Frontal cortex (tissue), 4 donors: ENCODE measurements around the gene PLOD2. TPM values are rescaled to one million over a fixed set of nuclear protein-coding genes. Genes with fewer than 3 reads are reported as not detected.

ENCODE experiments used
- DNase-seq, 2 donors: peaks; one replicate each; pipeline ENCODE4 v3.0.0; 2012; ENCODE audit warnings: low spot score in 2 of 2
- FAIRE-seq: peaks from 2 replicates; lab custom pipeline; 2012; peaks lifted over from hg19 to GRCh38; lab: Jason Lieb, UNC
- total RNA-seq: library from RNA; depleted of rRNA; stranded (reverse); fragments of >200 nt; gene quantifications from one replicate; pipeline ENCODE4 v1.2.3, GENCODE V29; 2014
- donor health status: control.
- donor health status: control.
- donor health status: control.

Gene PLOD2
- total RNA-seq, 1 donor from 2014 or later = 14.7 TPM

- DNase-seq (no peak), FAIRE-seq (no peak)
These were observed 8.9 kb upstream of the PLOD2 start for GRCh38 chr3:146169891-146170290.

- no peak for DNase-seq
- no peak for FAIRE-seq
These were observed 5.8 kb upstream of the PLOD2 start for GRCh38 chr3:146166826-146167225.

DNA sequence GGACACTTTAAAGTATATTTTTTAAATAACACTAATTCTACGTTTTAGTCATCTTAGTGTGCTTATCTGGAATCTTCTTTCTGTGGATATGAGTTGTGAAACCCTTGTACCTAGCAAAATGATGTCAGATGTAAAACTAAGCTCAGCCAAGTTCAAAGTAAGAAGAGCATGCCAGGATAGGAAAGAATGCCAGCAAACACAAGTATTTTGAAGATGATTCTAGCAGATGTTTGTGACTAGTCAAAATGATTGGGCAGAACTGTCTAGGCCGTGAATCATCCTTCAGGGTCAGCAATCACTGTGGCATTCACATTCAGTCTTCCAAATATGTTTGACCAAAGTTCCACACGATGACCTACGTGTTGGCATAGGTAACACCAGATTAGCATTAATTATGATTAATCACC lies 5.4 kb upstream of the PLOD2 start:
- no peak for DNase-seq
- FAIRE-seq = no peak

- DNase-seq (no peak), FAIRE-seq (no peak)
These were observed 4.9 kb upstream of the PLOD2 start for GRCh38 chr3:146165877-146166276.

- FAIRE-seq (no peak), DNase-seq (no peak)
These were observed 4.2 kb upstream of the PLOD2 start for GRCh38 chr3:146164971-146165769.

DNA sequence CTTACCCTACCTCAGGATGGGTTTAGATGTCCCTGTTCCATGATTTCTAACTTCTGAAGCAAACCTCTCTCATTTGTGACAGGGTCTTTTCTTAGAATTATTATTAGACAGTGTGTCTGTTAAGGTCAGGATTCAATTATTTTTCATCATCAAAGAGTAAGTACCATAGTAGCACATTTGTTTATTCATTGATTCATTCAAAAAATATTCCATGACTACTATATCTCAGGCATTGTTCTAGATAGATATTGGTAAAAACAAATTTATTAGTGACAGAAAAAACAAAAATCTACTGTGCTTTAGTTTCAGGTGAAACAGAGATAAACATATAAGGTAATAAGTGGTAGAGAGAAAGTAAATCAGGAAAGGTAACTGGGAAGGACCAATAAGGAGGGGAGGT lies 3.5 kb upstream of the PLOD2 start:
- no peak for DNase-seq
- no peak for FAIRE-seq

- no peak for DNase-seq
- FAIRE-seq = no peak
These were observed 3.1 kb upstream of the PLOD2 start for GRCh38 chr3:146164071-146164470.

- no peak for DNase-seq
- no peak for FAIRE-seq
These were observed 2.6 kb upstream of the PLOD2 start for GRCh38 chr3:146163584-146163983.

- no peak for DNase-seq
- FAIRE-seq = no peak
These were observed 1.6 kb upstream of the PLOD2 start for GRCh38 chr3:146162561-146162960.

DNA sequence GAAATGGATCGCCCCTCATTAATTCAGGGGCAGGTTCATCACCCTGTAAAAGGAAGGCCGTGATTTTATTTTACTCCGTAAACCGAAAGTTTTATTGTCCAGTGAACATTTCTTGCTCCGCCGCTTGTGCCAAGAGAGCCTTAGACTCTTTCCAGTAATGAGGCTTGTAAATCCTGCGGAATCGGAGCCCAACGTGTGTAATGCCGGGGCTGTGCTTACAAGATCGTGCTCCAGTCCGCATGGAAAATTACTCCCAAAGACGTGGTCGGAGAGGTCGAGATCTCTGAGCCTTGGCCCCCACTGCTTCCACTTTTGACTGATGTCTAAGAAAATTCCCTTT lies 649 bp upstream of the PLOD2 start:
- no peak for FAIRE-seq
- DNase-seq = peak in 1 of 2 donors; percentile 21

GRCh38 chr3:146160321-146160963 lies 542 bp downstream of the PLOD2 start:
- FAIRE-seq = no peak
- peak; percentile 47 to 49 for DNase-seq

GRCh38 chr3:146159616-146160320 lies 1.2 kb downstream of the PLOD2 start:
- FAIRE-seq = no peak
- DNase-seq = peak in 1 of 2 donors; percentile 31

DNA sequence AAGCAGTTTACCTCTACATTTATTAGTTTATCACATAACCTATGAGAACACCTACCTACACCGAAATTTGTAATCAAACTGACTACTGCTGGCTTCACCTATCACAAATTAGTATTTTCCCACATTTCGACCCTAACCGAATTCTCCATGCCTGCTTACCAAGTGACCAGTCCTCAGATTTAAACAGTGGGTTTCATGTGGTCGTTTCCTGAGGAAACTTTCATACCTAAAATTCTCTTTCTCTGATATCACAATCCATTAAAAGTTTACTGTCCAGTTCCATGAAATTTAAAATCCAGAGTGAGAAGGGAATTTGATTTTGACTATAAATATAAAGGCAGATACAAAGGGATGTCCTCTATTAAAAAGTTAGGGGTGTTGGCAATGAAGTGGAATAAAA lies 1.9 kb downstream of the PLOD2 start:
- no peak for DNase-seq
- no peak for FAIRE-seq

- FAIRE-seq (no peak), DNase-seq (no peak)
These were observed 3.5 kb downstream of the PLOD2 start for GRCh38 chr3:146157325-146158060.

GRCh38 chr3:146156666-146157314 lies 4.2 kb downstream of the PLOD2 start:
- DNase-seq (no peak), FAIRE-seq (no peak)

DNA sequence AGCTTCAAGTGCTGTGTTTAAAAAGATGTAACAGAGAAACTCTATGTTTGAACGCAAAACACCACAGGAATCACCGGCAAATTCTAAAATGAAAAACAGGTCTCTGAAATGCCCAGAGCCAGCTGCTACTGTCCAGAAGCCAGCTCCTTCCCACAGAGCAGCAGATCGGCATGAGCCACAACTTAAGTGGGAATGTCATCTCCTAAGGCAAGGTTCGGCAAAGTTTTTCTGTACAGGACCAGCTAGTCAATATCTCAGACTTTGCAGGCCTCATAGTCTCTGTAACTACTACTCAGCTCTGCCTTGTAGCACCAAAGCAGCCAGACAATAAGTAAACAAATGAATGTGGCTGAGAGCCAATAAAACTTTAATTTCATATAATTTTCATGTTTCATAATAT lies 4.9 kb downstream of the PLOD2 start:
- FAIRE-seq (no peak), DNase-seq (no peak)

DNA sequence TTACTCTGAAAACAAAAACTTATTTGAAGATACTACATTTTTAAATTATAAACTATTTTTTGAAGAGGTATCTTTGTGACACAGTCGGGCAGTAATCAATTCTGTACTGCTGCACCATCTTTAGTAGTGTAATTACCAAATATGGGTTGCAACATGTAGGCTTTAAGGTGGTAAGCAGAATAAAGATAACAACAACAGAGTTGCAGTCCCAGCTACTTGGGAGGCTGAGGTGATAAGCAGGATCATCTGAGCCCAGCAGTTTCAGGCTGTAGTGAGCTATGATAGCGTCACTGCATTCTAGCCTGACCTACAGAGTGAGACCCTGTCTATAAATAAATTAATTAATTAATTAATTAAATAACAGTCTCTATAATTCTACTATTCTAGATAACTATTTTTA lies 6.0 kb downstream of the PLOD2 start:
- FAIRE-seq = no peak
- no peak for DNase-seq

DNA sequence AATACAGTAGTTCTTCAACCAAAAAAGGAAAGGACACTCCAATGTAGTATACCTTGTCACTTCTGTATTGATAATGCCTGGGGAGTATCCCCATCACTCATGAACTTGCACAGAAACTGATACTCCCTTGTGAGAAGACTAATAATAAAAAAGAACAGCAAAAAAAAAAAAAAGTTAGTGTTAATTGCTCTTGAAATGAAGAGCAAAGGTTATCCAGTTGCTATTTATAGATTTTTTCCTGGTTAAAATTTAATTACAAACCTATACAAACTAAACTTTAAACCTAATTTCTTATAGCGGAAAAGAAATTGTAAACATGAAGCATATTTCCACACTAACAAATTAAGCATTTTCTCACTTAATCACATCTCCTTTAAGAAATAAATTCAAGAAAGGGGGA lies 6.7 kb downstream of the PLOD2 start:
- FAIRE-seq (no peak), DNase-seq (no peak)

GRCh38 chr3:146153429-146153828 lies 7.6 kb downstream of the PLOD2 start:
- DNase-seq = no peak
- no peak for FAIRE-seq

DNA sequence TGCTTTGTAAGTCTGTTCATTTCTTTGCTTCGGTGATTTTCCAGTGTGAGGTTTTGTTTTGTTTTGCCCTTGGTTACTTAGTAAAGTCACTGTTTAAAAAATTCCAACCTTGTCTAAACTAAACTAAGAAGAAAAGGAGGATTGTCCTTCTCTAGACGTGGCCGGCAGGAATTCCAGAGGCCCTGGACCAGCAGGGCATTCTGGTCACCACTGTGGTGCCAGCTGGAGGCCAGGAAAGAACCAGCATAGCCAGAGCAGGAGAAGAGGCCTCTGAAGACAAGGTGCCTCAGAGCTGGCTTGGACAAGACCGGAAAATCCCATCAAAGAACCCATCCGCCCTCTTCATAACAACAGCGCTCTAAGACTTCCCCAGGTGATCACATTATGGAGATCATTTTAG lies 8.2 kb downstream of the PLOD2 start:
- no peak for FAIRE-seq
- no peak for DNase-seq
